ENCODE results near the gene PLXNA4.

DNA sequence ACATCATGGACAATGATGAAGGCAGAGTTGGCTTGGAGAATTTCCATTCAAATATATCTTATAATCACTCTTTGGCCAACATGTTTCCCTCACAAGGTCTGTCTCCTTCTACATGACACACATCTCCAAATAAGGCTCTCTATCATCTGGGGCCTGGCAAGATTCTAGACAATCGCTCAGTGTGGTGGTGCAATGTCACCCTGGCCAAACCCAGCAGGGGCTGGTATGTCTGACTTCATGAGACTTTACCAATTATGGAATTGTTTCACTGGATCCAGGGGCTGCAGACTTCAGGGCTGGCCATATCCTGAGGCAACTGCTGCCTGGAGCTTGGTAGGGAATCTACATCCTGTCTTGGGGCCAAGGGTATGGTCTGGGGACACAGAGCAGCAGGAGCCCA, 319.0 kb downstream of the PLXNA4 start:
- TF ChIP-seq EZH2phosphoT487 (IDR thresholded peaks at IDR 0.05; ENCODE audit: insufficient read depth, low read depth): no peak
- TF ChIP-seq EZH2 (IDR thresholded peaks at IDR 0.05; ENCODE audit: insufficient read depth, poor library complexity, severe bottlenecking): no peak

Measured in GM23248 (cell line).